ENCODE measurements around the gene LPCAT3. TPM values are rescaled to one million over a fixed set of nuclear protein-coding genes. Genes with fewer than 3 reads are reported as not detected.

LPCAT3 gene
- total RNA-seq, 1 donor from 2014 or later = 44.6 TPM

DNA sequence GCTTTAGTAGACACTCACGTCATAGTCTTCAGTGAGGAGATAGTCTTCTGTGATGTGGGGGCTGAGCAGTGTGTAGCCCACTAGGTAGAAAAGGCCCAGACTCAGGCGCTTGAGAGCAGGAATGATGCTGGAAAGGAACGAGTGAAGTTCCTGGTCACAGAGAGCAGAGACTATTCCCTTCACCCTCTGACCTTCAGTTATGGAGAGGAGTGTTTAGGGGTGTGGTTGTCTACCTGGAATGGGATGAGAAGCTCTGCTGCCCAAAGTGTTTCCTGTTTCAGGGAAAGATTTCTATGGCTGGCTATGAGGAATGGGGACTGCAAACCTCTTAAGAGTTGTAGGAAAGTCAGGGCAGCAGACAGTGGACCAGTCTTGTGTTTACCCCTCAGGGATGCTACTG is 38.8 kb downstream of the LPCAT3 start:
- Mint-ChIP-seq H3K27ac (no peak overlapping the region), H3K36me3 (peaks cover 24% of the 10 kb centered on the region), H3K27me3 (ENCODE audit: low read depth) (no peaks in the 10 kb centered on the region), H3K9me3 (no peaks in the 10 kb centered on the region), H3K4me1 (no peaks in the 10 kb centered on the region), H3K4me3 (no peak overlapping the region)
- TF ChIP-seq, protein P1, sequence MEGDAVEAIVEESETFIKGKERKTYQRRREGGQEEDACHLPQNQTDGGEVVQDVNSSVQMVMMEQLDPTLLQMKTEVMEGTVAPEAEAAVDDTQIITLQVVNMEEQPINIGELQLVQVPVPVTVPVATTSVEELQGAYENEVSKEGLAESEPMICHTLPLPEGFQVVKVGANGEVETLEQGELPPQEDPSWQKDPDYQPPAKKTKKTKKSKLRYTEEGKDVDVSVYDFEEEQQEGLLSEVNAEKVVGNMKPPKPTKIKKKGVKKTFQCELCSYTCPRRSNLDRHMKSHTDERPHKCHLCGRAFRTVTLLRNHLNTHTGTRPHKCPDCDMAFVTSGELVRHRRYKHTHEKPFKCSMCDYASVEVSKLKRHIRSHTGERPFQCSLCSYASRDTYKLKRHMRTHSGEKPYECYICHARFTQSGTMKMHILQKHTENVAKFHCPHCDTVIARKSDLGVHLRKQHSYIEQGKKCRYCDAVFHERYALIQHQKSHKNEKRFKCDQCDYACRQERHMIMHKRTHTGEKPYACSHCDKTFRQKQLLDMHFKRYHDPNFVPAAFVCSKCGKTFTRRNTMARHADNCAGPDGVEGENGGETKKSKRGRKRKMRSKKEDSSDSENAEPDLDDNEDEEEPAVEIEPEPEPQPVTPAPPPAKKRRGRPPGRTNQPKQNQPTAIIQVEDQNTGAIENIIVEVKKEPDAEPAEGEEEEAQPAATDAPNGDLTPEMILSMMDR (IDR thresholded peaks at IDR 0.05; ENCODE audit: unreplicated experiment) = no peak
- DNase-seq (ENCODE audit: low spot score in 2 of 2, unreplicated experiment in 2 of 2) = no peak

DNA sequence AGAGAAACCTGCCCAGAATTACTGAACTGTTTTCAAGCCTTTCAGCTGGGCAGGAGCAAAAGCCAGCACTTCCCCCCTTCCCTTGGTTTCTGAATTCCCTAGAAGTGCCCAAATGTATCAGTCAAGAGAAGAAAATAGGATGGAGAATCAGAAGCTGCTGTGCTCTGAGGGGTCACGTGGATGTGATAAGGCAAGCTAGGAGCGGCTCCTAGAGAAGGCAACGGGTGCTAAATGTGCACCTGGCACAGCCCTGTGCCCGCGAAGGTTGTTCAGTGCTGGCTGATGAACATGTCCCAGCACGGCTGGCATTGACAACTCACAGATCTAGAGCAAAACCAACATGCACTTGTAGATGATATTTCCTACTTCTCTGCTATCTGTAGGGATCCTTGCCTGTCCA is 39.3 kb downstream of the LPCAT3 start:
- no peaks in the 10 kb centered on the region for H3K9me3 Mint-ChIP-seq
- H3K4me1 Mint-ChIP-seq = no peaks in the 10 kb centered on the region
- peaks cover 24% of the 10 kb centered on the region for H3K36me3 Mint-ChIP-seq
- no peak overlapping the region for H3K27ac Mint-ChIP-seq
- no peak overlapping the region for H3K4me3 Mint-ChIP-seq
- DNase-seq (ENCODE audit: low spot score in 2 of 2, unreplicated experiment in 2 of 2) = no peak
- no peaks in the 10 kb centered on the region for H3K27me3 Mint-ChIP-seq (ENCODE audit: low read depth)
- TF ChIP-seq, protein P1 (IDR thresholded peaks at IDR 0.05; ENCODE audit: unreplicated experiment) = no peak

DNA sequence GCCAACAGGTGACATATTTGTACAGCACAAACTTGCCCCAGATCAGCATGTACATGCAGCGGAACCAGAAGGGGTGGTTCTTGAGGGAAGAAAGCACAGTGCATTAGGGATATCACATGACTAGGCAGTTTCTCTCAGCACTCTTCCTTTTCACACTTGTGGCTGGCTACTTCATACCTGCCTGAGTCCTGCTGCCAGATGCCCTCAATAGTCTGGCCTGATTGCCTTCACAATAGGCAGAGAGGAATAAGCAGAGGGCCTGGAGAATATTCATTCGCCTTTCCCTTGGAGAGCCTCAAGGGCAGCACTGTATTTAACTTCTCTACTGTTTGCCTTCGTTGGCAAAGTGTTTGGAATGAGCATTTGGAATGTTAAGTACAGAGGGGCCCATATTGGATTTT is 39.7 kb downstream of the LPCAT3 start:
- TF ChIP-seq, protein P1 (IDR thresholded peaks at IDR 0.05; ENCODE audit: unreplicated experiment) = no peak
- Mint-ChIP-seq H3K27ac (no peak overlapping the region), H3K9me3 (no peaks in the 10 kb centered on the region), H3K27me3 (ENCODE audit: low read depth) (no peaks in the 10 kb centered on the region), H3K36me3 (peaks cover 24% of the 10 kb centered on the region), H3K4me3 (no peak overlapping the region), H3K4me1 (no peaks in the 10 kb centered on the region)
- no peak for DNase-seq (ENCODE audit: low spot score in 2 of 2, unreplicated experiment in 2 of 2)

DNA sequence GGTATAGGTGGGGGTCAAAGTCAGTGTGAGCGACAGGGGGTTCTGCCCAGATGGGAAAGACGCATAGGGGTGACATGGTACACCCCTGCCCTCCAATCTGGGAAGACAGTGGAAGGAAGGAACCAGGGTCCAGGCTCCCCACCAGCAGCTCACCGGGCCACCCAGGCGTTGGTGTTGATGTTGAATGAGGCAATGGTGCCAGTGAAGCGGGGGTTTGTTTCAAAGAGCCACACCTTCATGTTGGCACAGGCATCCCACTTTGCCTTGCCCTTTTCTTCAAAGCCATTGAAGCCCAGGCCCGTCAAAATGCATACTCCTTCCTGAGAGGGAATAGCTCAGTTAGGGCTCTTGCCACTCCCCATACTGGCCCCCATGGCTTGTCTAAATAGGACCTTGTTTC is 40.1 kb downstream of the LPCAT3 start:
- Mint-ChIP-seq H3K27ac (no peak overlapping the region), H3K4me3 (no peak overlapping the region), H3K4me1 (no peaks in the 10 kb centered on the region), H3K27me3 (ENCODE audit: low read depth) (no peaks in the 10 kb centered on the region), H3K9me3 (no peaks in the 10 kb centered on the region), H3K36me3 (peaks cover 24% of the 10 kb centered on the region)
- no peak for DNase-seq (ENCODE audit: low spot score in 2 of 2, unreplicated experiment in 2 of 2)
- TF ChIP-seq, protein P1 (IDR thresholded peaks at IDR 0.05; ENCODE audit: unreplicated experiment) = no peak

DNA sequence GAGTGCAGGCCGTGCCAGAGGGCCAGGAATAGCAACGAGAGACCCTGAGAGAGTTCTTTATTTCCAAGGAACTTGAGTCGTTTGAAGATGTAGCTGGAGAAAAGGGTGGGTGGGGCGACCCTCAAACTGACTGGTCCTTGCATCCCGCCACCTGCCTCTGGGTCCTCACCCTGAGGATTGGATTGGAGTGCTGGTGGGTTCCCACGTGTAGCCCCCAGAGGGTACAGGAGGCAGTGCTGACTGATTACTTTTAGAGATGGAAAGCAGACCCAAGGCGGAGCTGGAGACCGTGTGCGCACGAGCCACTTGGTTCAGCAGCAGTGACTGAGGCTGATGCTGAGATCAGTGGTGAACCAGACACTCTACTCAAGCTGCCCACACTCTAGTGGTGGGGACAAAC is 40.6 kb downstream of the LPCAT3 start:
- Mint-ChIP-seq H3K9me3 (no peaks in the 10 kb centered on the region), H3K4me3 (no peak overlapping the region), H3K27ac (no peak overlapping the region), H3K27me3 (ENCODE audit: low read depth) (no peaks in the 10 kb centered on the region), H3K36me3 (peaks cover 24% of the 10 kb centered on the region), H3K4me1 (no peaks in the 10 kb centered on the region)
- TF ChIP-seq, protein P1 (IDR thresholded peaks at IDR 0.05; ENCODE audit: unreplicated experiment) = no peak
- DNase-seq (ENCODE audit: low spot score in 2 of 2, unreplicated experiment in 2 of 2) = no peak
